Kidney epithelial cell (primary cell): ENCODE data around the gene KLHDC9. TPM values are rescaled to one million over a fixed set of nuclear protein-coding genes. Genes with fewer than 3 reads are reported as not detected.

Experiments
- DNase-seq: peaks from one replicate; pipeline ENCODE4 v3.0.0-alpha.2; 2010; ENCODE audit warnings: low read depth
- H3K27me3 ChIP-seq: 2 replicates; pipeline ENCODE4 v1.6.0; 2011; ENCODE audit warnings: low read length; ENCODE audit not compliant: control insufficient read depth, insufficient read depth
- H3K36me3 ChIP-seq: 2 replicates; pipeline ENCODE4 v1.5.1; 2011; ENCODE audit warnings: low read length; ENCODE audit not compliant: control insufficient read depth, insufficient read depth
- H3K4me3 ChIP-seq: 2 replicates; pipeline ENCODE4 v1.5.1; 2011; ENCODE audit warnings: low read depth, mild to moderate bottlenecking, control low read depth, low read length
- total RNA-seq: library from RNA; depleted of rRNA; stranded (reverse); fragments of >200 nt; gene quantifications from 2 replicates; pipeline ENCODE4 v1.2.3, GENCODE V29; 2015
- TF ChIP-seq, protein P1 (sequence below): IDR thresholded peaks from 2 replicates; pipeline ENCODE4 v1.5.1; 2011; ENCODE audit warnings: mild to moderate bottlenecking, moderate library complexity, low read length, control low read depth, inconsistent platforms; ENCODE audit not compliant: insufficient read depth, poor library complexity, severe bottlenecking

KLHDC9 gene
- total RNA-seq, 1 donor from 2014 or later = 3.1 TPM

DNA sequence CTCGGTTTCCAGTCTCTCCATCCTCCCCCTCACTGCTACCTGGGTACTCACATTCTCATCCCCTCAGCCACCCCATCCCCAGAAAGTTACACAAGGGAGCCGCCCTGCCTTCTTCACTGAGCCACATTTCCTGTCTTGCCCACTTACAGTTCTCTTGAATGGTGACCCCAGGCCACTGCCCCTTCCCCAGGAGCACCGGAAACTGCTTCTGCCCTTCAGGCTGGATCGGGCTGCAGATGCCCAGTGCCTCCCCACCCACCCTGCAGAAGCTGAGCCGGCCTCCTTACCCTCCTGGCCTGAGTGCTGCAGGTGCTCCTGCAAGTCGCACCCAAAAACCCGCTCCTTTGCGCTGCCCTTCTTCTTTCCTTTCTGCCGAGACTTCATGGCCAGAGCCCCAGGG, 28.9 kb upstream of the KLHDC9 start:
- TF ChIP-seq, protein P1, sequence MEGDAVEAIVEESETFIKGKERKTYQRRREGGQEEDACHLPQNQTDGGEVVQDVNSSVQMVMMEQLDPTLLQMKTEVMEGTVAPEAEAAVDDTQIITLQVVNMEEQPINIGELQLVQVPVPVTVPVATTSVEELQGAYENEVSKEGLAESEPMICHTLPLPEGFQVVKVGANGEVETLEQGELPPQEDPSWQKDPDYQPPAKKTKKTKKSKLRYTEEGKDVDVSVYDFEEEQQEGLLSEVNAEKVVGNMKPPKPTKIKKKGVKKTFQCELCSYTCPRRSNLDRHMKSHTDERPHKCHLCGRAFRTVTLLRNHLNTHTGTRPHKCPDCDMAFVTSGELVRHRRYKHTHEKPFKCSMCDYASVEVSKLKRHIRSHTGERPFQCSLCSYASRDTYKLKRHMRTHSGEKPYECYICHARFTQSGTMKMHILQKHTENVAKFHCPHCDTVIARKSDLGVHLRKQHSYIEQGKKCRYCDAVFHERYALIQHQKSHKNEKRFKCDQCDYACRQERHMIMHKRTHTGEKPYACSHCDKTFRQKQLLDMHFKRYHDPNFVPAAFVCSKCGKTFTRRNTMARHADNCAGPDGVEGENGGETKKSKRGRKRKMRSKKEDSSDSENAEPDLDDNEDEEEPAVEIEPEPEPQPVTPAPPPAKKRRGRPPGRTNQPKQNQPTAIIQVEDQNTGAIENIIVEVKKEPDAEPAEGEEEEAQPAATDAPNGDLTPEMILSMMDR = no peak
- Histone ChIP-seq H3K4me3 (no peak overlapping the region), H3K36me3 (no peaks in the 10 kb centered on the region), H3K27me3 (no peaks in the 10 kb centered on the region)
- DNase-seq = no peak

DNA sequence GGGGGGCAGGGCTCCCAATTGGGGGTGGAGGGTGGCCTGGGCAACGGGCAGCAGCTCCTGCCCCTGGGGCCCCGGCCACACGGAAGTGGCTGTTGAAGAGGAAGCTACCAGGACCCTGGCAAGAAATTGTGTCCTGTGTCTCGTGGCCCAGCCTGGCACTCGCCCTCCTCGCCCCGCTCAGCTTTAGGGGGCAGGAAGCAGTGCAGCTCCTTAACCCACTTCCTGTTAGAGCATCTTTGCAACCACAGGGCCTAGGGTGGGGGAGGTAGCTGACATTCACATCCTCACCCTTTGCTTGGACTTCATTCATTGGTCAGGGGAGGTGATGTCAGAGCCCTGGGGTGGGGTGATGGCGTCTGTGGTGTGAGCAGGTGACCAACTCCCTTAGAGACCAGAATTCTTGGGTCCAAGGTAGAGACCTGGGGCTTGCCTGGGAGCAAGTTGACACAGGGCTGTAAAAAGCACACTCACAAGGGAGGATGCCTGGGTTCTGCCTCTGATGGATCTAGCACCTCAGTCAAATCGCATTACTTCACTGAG, 28.4 kb upstream of the KLHDC9 start, which contains the start of gene ARHGAP30:
Gene ARHGAP30 (minus strand): TSS at position 161 of the 540 bp plus-strand sequence. CDS start 267 bp downstream, outside the sequence.
- no peak within 1 kb of the TSS for H3K4me3 ChIP-seq
- no peaks in the 10 kb centered on the region for H3K27me3 ChIP-seq
- H3K36me3 ChIP-seq = no peaks in the 10 kb centered on the region
- TF ChIP-seq, protein P1 = no peak
- no peak for DNase-seq

DNA sequence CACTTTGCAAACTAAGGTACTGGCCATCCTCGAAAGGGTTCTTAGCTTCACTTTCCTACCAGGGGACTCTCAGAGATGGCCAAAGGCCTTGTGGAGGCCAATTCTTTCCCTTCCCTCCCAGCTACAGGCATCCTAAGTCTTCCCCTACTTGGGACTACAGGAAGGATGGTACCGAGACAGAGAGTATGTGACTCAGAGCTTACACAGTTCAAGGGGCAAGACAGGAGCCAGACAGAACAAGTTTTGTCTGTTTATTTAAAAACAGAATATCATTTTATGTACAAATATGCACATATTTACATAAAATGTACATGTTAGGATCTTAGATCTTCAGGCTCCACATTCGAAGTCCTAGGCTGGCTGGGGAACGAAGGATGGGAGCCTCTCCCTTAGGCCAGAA, 27.4 kb upstream of the KLHDC9 start:
- DNase-seq = no peak
- TF ChIP-seq, protein P1 = no peak
- Histone ChIP-seq H3K27me3 (no peaks in the 10 kb centered on the region), H3K36me3 (no peaks in the 10 kb centered on the region), H3K4me3 (no peak overlapping the region)

DNA sequence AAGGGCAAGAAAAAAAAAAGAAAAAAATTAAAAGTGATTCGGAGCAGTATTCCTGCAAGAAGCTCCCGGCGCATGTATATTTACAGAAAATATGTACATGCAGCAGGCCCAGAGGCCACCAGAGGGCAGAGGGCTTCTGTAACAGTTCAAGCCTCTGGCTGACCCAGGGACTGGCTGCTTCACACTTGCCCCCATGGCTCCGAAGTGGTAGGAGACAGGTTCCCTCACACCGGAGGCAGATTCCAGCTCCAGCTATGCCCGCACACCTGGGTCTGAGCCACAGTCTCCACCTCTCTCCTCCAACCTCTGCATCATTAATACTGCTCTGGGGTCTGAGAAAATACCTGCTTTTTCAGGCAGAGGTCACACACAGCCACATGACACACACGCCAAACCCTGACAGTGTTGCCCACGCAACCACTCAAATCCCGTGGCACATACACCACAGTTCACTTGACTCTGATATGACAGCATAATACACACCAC, 26.2 kb upstream of the KLHDC9 start:
- H3K27me3 ChIP-seq = no peaks in the 10 kb centered on the region
- no peak overlapping the region for H3K4me3 ChIP-seq
- H3K36me3 ChIP-seq = no peaks in the 10 kb centered on the region
- TF ChIP-seq, protein P1 = peak; percentile 40
- no peak for DNase-seq

DNA sequence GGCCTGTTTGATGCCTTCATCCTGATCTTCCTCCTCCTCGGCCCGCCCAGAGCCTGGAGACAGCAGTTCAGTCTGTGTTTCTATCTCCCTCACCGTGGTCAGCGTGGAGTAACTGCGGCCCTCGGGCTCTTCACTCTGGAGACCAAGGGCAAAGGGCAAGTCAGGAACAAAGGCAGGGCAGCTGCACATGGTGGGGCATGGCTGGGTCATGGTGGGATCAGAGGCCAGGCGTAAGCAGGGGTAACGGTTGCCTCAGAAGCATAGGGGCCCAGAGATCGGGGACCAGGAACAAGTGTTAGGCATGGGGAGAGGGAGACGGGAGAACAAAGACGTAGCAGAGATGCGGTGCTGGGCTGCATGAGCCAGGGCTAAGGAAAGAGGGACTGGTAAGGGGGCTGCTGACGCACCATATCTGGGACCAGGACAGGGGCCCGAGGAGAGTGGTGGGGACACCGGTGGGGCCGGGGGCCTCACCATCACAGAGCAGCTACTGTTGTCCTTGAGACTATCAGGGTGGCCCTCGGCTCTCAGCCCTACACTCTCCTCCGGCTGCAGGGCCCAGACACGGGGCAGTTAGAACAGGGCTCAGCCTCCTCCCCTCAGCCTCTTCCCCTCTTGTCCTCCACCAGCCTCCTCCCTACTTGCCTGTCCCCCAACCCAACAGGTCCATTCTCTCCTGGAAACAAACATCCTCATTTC, 25.3 kb upstream of the KLHDC9 start:
- DNase-seq = no peak
- no peaks in the 10 kb centered on the region for H3K27me3 ChIP-seq
- H3K36me3 ChIP-seq = no peaks in the 10 kb centered on the region
- TF ChIP-seq, protein P1 = no peak
- H3K4me3 ChIP-seq = no peak overlapping the region
